HG03520 (cell line): Measurements from ENCODE around the gene MTG1.
"Not testable (repeated sequence)": the region's sequence is repeated elsewhere in the genome, so short reads cannot be mapped to it uniquely, and the experiment has no call there.

Experiments used
- ATAC-seq: cut with Tn5 transposase; IDR thresholded peaks from one replicate; pipeline ENCODE4 v1.9.1; 2021; ENCODE audit warnings: mild to moderate bottlenecking, moderate library complexity; ENCODE audit not compliant: unreplicated experiment

MTG1 gene

DNA sequence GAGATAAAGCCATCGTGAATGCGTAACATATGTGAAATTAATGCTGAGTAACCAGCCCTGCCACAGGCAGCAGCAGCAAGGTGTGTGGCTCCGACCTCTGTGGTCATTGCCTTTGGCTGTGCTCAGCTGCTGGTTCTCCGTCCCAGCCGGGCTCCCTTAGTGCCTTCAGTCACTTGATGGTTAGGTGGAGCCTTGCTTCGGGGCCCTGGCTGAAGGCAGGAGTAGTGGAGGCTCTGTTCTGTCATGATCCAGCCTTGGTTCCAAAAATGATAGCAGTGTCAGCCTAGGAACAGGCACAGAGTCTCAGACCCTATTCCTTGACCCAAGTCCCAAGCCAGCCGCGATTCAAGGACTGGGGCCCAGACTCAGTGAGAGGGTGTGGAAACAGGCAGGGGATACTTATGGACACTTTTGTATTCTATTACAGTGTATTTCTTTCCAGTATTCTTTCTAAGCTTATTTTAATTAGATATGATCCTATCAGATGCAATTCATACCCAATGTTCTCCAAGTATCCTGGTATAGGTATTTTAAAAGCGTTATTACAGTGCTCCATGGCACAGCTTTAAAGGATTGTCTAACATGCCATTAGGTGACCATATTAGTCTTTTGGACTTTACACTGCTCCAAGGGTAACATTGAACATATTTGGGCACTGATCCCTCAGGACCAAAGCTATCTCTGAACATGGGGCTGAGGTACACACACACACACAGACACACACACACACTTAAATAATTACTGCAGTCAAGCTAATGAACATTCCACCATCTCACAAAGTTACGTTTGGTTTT lies 68.8 kb downstream of the MTG1 start:
- no peak for ATAC-seq

DNA sequence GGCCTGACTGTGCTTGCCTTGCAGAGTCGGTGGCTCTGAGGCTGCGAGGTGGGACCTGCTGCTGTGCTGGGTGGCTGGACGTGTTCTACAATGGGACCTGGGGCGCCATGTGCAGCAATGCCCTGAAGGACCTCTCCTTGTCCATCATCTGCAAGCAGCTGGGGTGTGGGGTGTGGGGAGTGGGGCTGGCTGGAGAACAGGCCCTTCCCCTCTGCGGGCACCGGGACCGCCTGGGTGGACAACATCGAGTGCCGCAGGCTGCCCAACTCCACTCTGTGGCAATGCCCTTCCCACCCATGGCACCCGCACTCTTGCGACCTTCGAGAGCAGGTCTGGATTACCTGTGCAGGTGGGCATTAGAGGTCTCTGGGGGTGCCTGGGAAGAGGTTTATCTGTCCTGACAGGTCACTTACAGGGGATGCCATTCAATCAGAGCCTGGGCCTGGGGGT lies 70.7 kb downstream of the MTG1 start:
- ATAC-seq, result no peak

DNA sequence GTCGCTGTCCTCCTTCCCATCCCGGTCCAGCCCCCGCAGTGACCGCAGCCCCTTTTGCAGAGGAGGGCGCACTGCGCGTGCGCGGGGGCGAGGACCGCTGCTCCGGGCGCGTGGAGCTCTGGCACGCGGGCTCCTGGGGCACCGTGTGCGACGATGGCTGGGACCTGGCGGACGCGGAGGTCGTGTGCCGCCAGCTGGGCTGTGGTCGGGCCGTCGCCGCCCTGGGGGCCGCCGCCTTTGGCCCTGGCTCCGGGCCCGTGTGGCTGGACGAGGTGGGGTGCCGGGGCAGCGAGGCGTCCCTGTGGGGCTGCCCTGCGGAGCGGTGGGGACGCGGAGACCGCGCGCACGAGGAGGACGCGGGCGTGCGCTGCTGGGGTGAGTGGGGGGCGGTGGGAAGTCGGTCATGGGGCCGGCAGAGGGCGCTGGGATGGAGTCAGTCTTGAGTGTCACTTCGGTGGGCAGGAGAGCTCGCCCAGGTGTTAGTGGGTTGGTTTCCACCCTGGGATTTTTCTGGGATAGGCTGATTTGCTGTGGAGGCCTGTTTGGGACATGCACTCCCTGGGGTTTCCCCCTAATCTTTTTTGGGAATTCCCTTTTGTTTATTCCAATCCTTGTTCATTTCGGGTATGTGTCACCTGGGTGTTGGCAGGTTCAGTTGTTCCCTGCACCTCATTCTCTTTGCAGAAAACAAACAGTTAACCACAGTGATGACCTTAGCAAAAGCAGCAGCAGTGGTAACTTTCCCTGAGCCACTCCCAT lies 71.4 kb downstream of the MTG1 start:
- no peak for ATAC-seq

DNA sequence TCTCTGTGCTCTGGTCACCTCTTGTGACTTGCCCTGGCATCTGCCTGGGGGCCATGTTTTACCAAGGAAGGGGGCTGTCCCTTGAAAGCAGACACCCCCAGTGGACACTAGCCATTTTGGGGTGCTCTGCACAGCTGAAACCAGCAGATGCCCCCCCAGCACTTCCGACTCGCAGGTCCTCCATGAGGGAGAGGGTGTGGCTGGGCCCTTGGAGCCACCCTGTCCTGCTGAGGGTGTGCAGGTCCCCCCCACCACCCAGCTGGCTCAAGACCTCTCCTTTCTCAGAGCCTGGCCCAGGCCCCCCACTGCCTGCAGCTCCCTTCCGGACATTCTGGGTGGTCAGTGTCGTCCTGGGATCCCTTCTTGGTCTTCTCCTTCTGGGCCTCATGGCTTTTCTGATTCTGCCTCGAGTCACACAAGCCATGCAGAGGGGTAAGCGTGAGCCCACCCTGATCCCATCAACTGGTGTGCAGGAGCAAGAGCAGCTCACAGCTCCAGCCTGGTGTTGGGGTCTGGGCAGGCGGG lies 72.1 kb downstream of the MTG1 start:
- no peak for ATAC-seq

DNA sequence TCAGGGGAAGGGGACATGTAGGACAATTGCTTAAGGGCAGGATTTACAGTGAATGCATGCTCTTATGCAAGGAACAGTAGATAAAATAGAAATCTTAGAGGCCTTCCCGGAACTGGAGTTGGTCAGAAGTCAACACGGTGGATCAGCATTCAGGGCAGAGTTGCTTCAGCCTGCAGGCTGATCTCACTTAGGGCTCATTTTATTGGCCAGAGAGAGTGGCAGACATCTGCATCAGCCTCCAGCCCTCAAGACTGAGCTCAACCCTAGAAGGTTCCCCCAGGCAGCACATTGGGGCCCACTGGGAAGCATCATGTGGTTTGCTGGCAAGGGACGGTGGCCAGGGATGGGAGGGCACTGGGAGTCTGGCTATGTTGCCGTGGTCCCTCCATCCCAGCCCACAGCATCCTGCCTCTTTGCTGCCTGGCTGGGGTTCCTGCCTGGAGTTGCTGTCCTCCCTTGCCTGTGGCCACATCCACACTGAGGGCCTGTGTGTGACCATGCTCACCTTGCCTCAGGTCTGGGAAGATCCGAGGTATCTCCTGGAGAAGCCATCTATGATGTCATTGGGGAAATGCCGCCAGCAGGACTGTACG lies 72.8 kb downstream of the MTG1 start:
- no peak for ATAC-seq

DNA sequence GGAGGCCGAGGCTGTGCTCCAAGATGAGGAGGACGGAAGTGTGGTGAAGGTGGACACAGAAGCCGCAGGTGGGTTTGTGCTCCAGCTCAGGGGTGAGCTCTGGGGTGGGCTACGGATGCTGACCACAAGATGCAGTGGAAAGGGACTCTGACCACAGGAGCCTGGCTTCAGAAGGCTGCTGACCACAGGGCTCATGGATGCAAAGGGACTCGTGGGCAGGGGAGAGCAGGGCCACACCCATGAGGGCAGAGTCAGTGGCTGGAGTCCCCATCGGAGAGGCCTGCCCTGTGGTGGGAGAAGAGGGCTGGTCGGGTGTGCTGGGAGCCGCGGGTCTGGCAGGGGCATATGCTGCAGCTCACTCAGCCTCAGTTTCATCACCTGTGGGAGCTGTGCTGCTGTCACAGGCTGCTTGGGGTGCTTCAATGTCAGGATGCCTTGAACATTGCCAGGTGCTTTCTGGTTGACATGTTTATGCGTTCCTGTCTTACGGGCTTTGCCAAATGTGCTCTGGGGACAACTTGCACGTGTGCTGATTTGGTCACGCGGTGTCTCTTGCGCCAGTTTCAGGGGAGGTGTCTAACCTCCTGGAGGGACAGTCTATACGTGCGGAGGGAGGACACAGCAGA lies 73.4 kb downstream of the MTG1 start:
- ATAC-seq, result no peak

DNA sequence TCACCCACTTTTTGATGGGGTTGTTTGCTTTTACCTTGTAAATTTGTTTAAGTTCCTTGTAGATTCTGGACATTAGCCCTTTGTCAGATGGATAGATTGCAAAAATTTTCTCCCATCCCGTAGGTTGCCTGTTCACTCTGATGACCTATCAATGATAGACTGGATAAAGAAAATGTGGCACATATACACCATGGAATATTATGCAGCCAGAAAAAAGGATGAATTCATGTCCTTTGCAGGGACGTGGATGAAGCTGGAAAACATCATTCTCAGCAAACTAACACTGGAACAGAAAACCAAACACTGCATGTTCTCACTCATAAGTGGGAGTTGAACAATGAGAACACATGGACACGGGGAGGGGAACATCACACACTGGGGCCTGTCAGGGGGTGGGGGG lies 75.2 kb downstream of the MTG1 start:
- ATAC-seq, result not testable (repeated sequence)

DNA sequence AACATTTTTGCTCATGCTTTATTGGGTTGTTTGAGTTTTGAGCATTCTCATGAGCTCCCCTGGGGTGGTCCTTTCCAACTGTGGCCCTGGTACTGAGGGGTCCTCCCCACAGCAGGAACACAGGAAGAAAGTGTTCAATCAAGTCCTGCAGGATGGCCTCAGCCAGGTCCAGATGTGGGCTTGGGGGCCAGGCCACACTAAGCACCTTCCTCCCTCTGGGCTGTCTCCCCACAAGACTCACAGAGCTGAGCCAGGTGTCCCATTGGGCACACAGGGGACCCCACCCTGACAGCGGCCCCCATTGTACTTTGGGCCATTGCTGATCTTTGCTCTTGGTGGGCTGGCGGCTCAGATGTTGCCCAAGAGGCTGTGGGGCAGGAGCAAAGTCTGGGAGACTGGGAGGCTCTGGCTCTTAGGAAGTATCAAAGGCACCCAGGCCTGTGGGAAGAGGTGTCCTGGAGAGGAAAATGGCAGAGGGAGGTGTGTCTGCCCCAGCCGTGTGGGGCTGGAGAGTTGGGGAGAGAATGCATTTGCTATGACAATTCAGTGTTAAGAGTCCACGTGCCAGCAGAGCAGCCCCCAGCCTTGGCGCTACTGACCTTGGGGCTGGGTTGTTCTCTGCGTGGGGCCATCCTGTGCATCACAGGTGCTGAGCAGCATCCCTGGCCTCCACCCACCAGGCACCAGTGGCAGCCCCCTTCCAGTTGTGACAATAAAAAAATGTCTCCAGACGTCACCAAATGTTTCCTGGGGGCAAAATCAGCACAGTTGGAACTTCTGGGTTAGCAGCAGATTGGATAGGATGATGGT lies 77.5 kb downstream of the MTG1 start:
- ATAC-seq, result no peak
